HAP-1 (cell line): ENCODE measurements around the gene GDF11.

Experiments used
- DNase-seq, 2 experiments: peaks; one replicate each; pipeline ENCODE4 v3.0.0-alpha.2; 2016 to 2020; ENCODE audit warnings: low spot score in 2 of 2
- H3K27me3 ChIP-seq: fragments of 250-450 bp; sonication (Bioruptor Pico); 2 replicates; pipeline ENCODE4 v1.5.1; 2020; ENCODE audit warnings: low read depth, mild to moderate bottlenecking, moderate library complexity
- H3K36me3 ChIP-seq: fragments of 250-450 bp; sonication (Bioruptor Pico); replicated peaks from 2 replicates; pipeline ENCODE4 v1.5.1; 2020; ENCODE audit warnings: mild to moderate bottlenecking
- H3K4me1 ChIP-seq: fragments of 250-450 bp; sonication (Bioruptor Pico); 2 replicates; pipeline ENCODE4 v1.5.1; 2020; ENCODE audit warnings: mild to moderate bottlenecking
- H3K4me3 ChIP-seq: fragments of 250-450 bp; sonication (Bioruptor Pico); 2 replicates; pipeline ENCODE4 v1.5.1; 2020; ENCODE audit warnings: mild to moderate bottlenecking, moderate library complexity
- H3K9me3 ChIP-seq: fragments of 250-450 bp; sonication (Bioruptor Pico); 2 replicates; pipeline ENCODE4 v1.5.1; 2020; ENCODE audit warnings: mild to moderate bottlenecking, moderate library complexity
- in situ Hi-C: fragments of 300-500 bp; cut with MboI; formaldehyde crosslinking; loops from 3 replicates; pipeline ENCODE4 v1.14.3; 2020; ENCODE audit warnings: low sequenced_read_pairs, inconsistent platforms, mixed read lengths

GDF11 gene

GRCh38 chr12:55703288-55703687, 39.6 kb upstream of the GDF11 start:
- DNase-seq, result no peak
- H3K4me3 ChIP-seq, result no peak overlapping the region
- H3K27me3 ChIP-seq, result peaks cover 3% of the 10 kb centered on the region; the same call in 1 of the 2 replicates
- H3K36me3 ChIP-seq, result no peaks in the 10 kb centered on the region
- H3K9me3 ChIP-seq, result no peaks in the 10 kb centered on the region
- H3K4me1 ChIP-seq, result peaks cover 9% of the 10 kb centered on the region
- in situ Hi-C loops, result no loop called here

GRCh38 chr12:55703901-55704761, 38.8 kb upstream of the GDF11 start:
- H3K36me3 ChIP-seq, result no peaks in the 10 kb centered on the region
- in situ Hi-C loops, result no loop called here
- peaks cover 9% of the 10 kb centered on the region for H3K4me1 ChIP-seq
- no peak for DNase-seq
- no peaks in the 10 kb centered on the region for H3K9me3 ChIP-seq
- H3K27me3 ChIP-seq, result peaks cover 12% of the 10 kb centered on the region
- H3K4me3 ChIP-seq, result no peak overlapping the region

GRCh38 chr12:55704824-55705718, 37.9 kb upstream of the GDF11 start:
- in situ Hi-C loops, result no loop called here
- H3K4me3 ChIP-seq, result no peak overlapping the region
- no peaks in the 10 kb centered on the region for H3K36me3 ChIP-seq
- H3K27me3 ChIP-seq, result peaks cover 20% of the 10 kb centered on the region
- DNase-seq, result no peak
- H3K9me3 ChIP-seq, result no peaks in the 10 kb centered on the region
- peaks cover 9% of the 10 kb centered on the region for H3K4me1 ChIP-seq

- Histone ChIP-seq H3K4me1 (peaks cover 9% of the 10 kb centered on the region), H3K4me3 (no peak overlapping the region), H3K27me3 (peaks cover 20% of the 10 kb centered on the region), H3K9me3 (no peaks in the 10 kb centered on the region), H3K36me3 (no peaks in the 10 kb centered on the region)
- in situ Hi-C loops, result no loop called here
- DNase-seq, result peak in 1 of 2 experiments; percentile 60
These were observed 37.0 kb upstream of the GDF11 start for GRCh38 chr12:55705782-55706402.

GRCh38 chr12:55706568-55707218, 36.2 kb upstream of the GDF11 start:
- Histone ChIP-seq H3K4me1 (peaks cover 9% of the 10 kb centered on the region), H3K36me3 (no peaks in the 10 kb centered on the region), H3K9me3 (no peaks in the 10 kb centered on the region), H3K4me3 (peak overlapping the region; percentile 55), H3K27me3 (peaks cover 24% of the 10 kb centered on the region)
- in situ Hi-C loops, result no loop called here
- no peak for DNase-seq

- Histone ChIP-seq H3K4me1 (peaks cover 9% of the 10 kb centered on the region), H3K9me3 (no peaks in the 10 kb centered on the region), H3K27me3 (peaks cover 25% of the 10 kb centered on the region), H3K4me3 (peak overlapping the region; percentile 55), H3K36me3 (no peaks in the 10 kb centered on the region)
- in situ Hi-C loops, result no loop called here
- peak in 1 of 2 experiments; percentile 55 for DNase-seq
These were observed 35.7 kb upstream of the GDF11 start for GRCh38 chr12:55707219-55707671.

GRCh38 chr12:55707841-55708694, 34.9 kb upstream of the GDF11 start, which contains the start of gene ITGA7:
ITGA7 (minus strand) TSS chr12:55707904; CDS start chr12:55707682, 222 bp downstream.
- Histone ChIP-seq H3K36me3 (no peaks in the 10 kb centered on the region), H3K4me3 (peak within 1 kb of the TSS; percentile 55), H3K4me1 (peaks cover 9% of the 10 kb centered on the region), H3K27me3 (peaks cover 25% of the 10 kb centered on the region), H3K9me3 (no peaks in the 10 kb centered on the region)
- peak; percentile 67 to 94 for DNase-seq
- in situ Hi-C loops, result no loop called here

- Histone ChIP-seq H3K4me3 (no peak overlapping the region), H3K4me1 (peaks cover 9% of the 10 kb centered on the region), H3K27me3 (peaks cover 25% of the 10 kb centered on the region), H3K36me3 (no peaks in the 10 kb centered on the region), H3K9me3 (no peaks in the 10 kb centered on the region)
- DNase-seq, result no peak
- in situ Hi-C loops, result no loop called here
These were observed 34.2 kb upstream of the GDF11 start for GRCh38 chr12:55708695-55709233.

GRCh38 chr12:55711786-55712553, 31.0 kb upstream of the GDF11 start:
- in situ Hi-C loops, result no loop called here
- peaks cover 25% of the 10 kb centered on the region for H3K27me3 ChIP-seq
- H3K9me3 ChIP-seq, result no peaks in the 10 kb centered on the region
- no peak overlapping the region for H3K4me3 ChIP-seq
- DNase-seq, result no peak
- H3K4me1 ChIP-seq, result peaks cover 9% of the 10 kb centered on the region
- H3K36me3 ChIP-seq, result no peaks in the 10 kb centered on the region

GRCh38 chr12:55712700-55713415, 30.1 kb upstream of the GDF11 start:
- H3K4me3 ChIP-seq, result no peak overlapping the region
- DNase-seq, result no peak
- H3K9me3 ChIP-seq, result no peaks in the 10 kb centered on the region
- H3K27me3 ChIP-seq, result peaks cover 25% of the 10 kb centered on the region
- peaks cover 16% of the 10 kb centered on the region for H3K4me1 ChIP-seq
- H3K36me3 ChIP-seq, result no peaks in the 10 kb centered on the region
- in situ Hi-C loops, result no loop called here

GRCh38 chr12:55713721-55714120, 29.2 kb upstream of the GDF11 start:
- no peak for DNase-seq
- Histone ChIP-seq H3K36me3 (no peaks in the 10 kb centered on the region), H3K9me3 (no peaks in the 10 kb centered on the region), H3K27me3 (peaks cover 17% of the 10 kb centered on the region), H3K4me1 (peaks cover 17% of the 10 kb centered on the region), H3K4me3 (no peak overlapping the region)
- in situ Hi-C loops, result no loop called here
